Muscle of back (tissue), 11 donors: ENCODE data around the gene ADGRL3. TPM values are rescaled to one million over a fixed set of nuclear protein-coding genes. Genes with fewer than 3 reads are reported as not detected.
A peak's percentile ranks its signal among the peaks of the same experiment; 100 is the strongest.
"Not testable (repeated sequence)": the region's sequence is repeated elsewhere in the genome, so short reads cannot be mapped to it uniquely, and the experiment has no call there.

Experiments
- DNase-seq, 3 donors: peaks; one replicate each; pipeline versions ENCODE4 v3.0.0 to v3.0.0-alpha.2; 2013
- polyA plus RNA-seq, 10 donors: library from polyadenylated mRNA; unstranded; fragments of 120-200 nt; gene quantifications; one replicate each; pipeline ENCODE4 v1.2.1, GENCODE V29; 2013; ENCODE audit not compliant: insufficient read length in 10 of 10

The ADGRL3 gene
- polyA plus RNA-seq, 10 donors = 20.7 to 27.5 (median 23.7) TPM

DNA sequence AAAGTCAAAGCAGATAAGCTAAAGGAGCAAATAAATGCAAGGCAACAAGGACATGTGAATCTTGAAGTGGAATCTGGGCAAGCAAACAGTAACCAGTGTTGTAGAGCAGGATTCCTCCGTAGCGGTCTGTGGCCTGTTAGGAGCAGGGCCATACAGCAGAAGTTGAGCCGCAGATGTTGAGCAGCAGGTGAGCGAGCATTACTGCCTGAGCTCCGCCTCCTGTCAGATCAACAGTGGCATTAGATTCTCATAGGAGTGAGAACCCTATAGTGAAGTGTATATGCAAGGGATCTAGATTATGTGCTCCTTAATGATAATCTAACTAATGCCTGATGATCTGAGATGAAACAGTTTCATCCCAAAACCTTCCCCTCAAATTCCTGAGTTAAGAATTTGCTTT lies 550.7 kb downstream of the ADGRL3 start:
- DNase-seq = no peak

DNA sequence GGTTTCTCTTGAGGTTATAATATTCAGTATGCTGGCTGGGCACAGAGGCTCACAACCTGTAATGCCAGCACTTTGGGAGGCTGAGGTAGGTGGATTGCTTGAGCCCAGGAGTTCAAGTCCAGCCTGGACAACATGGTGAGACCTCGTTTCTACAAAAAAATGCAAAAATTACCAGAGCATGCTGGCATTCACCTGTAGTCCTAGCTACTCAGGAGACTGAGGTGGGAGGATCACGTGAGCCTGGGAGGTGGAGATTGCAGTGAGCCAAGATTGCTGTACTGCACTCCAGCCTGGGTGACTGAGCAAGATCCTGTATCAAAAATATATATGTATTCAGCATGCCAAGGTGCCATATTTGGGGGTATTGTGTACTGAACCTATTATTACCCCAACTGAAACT lies 552.5 kb downstream of the ADGRL3 start:
- no peak for DNase-seq

DNA sequence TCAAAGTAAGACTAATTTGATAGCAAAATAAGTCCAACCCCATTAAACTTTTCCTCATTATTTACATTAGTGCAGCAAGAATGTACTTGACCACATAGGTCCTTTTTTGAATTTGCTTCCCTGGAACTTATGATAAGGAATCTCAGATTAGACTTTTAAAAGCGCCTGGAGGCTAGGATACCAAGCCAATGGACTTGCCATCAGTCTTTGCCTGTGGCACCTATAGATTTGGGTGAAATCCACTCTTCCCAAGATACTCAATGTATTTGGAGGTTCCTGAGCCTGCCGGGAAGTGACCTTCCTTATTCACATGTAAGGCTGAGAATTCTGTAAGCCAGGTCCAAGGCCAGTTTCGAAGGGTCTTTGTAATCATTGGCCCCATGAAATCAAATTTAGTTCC lies 553.6 kb downstream of the ADGRL3 start:
- DNase-seq = no peak

DNA sequence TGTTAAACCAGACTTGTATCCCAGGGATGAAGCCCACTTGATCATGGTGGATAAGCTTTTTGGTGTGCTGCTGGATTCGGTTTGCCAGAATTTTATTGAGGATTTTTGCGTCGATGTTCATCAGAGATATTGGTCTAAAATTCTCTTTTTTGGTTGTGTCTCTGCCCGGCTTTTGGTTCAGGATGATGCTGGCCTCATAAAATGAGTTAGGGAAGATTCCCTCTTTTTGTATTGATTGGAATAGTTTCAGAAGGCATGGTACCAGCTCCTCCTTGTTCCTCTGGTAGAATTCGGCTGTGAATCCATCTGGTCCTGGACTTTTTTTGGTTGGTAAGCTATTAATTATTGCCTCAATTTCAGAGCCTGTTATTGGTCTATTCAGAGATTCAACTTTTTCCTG lies 556.8 kb downstream of the ADGRL3 start:
- DNase-seq = not testable (repeated sequence)

DNA sequence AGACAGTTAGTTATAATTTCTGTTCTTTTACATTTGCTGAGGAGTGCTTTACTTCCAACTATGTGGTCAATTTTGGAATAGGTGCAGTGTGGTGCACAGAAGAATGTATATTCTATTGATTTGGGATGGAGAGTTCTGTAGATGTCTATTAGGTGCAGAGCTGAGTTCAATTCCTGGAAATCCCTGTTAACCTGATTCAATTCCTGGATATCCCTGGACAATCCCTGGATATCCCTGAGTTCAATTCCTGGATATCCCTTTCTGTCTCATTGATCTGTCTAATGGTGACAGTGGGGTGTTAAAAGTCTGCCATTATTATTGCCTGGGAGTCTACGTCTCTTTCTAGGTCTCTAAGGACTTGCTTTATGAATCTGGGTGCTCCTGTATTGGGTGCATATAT lies 557.9 kb downstream of the ADGRL3 start:
- DNase-seq = not testable (repeated sequence)

DNA sequence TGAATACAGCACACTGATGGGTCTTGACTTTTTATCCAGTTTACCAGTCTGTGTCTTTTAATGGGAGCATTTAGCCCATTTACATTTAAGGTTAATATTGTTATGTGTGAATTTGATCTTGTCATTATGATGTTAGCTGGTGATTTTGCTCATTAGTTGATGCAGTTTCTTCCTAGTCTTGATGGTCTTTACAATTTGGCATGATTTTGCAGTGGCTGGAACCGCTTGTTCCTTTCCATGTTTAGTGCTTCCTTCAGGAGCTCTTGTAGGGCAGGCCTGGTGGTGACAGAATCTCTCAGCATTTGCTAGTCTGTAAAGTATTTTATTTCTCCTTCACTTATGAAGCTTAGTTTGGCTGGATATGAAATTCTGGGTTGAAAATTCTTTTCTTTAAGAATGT lies 558.5 kb downstream of the ADGRL3 start:
- DNase-seq = not testable (repeated sequence)

DNA sequence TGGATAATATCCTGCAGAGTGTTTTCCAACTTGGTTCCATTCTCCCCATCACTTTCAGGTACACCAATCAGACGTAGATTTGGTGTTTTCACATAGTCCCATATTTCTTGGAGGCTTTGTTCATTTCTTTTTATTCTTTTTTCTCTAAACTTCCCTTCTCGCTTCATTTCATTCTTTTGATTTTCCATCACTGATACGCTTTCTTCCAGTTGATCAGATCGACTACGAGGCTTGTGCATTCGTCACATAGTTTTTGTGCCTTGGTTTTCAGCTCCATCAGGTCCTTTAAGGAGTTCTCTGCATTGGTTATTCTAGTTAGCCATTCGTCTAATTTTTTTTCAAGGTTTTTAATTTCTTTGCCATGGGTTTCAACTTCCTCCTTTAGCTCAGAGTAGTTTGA lies 559.1 kb downstream of the ADGRL3 start:
- DNase-seq = not testable (repeated sequence)

DNA sequence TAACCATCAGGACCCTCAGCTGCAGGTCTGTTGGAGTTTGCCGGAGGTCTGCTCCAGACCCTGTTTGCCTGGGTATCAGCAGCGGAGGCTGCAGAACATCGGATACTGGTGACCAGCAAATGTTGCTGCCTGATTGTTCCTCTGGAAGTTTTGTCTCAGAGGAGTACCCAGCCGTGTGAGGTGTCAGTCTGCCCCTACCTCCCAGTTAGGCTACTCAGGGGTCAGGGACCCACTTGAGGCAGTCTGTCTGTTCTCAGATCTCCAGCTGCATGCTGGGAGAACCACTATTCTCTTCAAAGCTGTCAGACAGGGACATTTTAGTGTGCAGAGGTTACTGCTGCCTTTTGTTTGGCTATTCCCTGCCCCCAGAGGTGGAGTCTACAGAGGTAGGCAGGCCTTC lies 559.8 kb downstream of the ADGRL3 start:
- not testable (repeated sequence) for DNase-seq

DNA sequence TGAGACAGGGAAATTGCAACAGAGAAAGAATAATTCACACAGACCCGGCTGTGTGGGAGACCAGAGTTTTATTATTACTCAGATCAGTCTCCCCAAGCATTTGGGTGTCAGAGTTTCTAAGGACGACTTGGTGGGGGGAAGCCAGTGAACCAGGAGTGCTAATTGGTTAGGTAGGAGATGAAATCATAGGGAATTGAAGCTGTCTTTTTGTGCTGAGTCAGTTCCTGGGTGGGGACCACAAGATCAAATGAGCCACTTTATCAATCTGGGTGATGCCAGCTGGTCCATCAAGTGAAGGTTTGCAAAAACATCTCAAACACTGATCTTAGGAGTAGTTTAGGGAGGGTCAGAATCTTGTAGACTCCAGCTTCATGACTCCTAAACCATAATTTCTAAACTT lies 560.7 kb downstream of the ADGRL3 start:
- DNase-seq = no peak

DNA sequence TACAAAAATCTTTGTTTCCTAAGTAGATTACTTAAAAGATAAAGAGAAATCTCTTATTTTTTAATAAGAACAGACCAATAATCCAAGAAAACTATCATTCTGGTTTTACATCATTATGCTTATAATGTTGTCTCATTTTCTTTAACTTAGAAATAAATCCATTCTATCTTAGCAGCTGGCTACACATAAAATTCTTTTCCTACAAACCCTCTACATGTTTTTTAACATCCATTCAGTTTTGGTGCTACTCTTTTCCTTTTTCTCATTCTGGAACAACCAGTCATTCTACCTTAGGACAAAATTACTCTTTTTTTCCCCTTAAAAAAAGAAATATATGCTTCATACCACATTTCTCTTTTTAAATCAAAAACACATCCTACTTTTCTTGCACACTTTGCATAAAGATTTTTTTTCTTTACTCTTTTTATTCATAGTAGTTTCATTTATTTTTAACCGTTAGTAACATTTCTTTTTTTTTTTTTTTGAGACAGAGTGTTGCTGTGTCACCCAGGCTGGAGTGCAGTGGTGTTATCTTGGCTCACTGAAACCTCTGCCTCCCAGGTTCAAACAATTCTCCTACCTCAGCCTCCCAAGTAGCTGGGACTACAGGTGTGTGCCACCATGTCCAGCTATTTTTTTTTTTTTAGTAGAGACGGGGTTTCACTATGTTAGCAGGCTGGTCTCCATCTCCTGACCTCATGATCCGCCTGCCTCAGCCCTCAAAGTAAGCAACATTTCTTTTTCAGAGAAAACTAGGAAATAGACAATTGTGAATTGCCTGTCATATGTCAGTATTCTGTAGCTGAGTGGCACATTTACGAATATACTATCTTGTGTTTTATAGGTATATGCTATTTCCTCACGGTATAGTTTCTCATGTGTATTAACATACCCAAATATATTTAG lies 562.8 kb downstream of the ADGRL3 start:
- no peak for DNase-seq

DNA sequence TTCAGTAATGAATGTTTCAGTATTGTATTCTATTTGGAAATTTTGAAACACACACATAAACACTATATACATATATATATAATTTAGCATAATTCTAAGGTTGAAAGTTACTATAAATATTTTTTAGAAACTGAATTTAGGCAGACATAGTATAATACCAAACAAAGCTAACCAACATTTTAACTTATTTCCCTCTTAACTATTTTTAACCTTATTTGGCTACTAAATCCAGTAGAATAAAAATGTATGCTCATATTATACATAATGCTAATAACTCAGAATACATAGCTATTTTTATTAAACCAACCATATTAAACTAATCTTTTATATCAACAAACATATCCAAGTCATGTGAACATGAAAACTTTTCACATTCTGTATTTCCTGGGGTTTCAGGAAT lies 563.6 kb downstream of the ADGRL3 start:
- DNase-seq = no peak

DNA sequence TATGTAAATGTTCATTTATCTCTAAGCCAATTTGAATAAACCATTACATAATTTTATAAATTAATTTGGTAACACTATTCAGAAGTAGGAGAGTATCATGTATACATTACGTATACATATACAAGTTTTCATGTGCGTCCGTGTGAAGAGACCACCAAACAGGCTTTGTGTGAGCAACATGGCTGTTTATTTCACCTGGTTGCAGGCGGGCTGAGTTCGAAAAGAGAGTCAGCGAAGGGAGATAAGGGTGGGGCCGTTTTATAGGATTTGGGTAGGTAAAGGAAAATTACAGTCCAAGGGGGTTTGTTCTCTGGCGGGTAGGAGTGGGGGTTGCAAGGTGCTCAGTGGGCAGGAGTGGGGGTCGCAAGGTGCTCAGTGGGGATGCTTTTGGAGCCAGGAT lies 564.0 kb downstream of the ADGRL3 start:
- not testable (repeated sequence) for DNase-seq

DNA sequence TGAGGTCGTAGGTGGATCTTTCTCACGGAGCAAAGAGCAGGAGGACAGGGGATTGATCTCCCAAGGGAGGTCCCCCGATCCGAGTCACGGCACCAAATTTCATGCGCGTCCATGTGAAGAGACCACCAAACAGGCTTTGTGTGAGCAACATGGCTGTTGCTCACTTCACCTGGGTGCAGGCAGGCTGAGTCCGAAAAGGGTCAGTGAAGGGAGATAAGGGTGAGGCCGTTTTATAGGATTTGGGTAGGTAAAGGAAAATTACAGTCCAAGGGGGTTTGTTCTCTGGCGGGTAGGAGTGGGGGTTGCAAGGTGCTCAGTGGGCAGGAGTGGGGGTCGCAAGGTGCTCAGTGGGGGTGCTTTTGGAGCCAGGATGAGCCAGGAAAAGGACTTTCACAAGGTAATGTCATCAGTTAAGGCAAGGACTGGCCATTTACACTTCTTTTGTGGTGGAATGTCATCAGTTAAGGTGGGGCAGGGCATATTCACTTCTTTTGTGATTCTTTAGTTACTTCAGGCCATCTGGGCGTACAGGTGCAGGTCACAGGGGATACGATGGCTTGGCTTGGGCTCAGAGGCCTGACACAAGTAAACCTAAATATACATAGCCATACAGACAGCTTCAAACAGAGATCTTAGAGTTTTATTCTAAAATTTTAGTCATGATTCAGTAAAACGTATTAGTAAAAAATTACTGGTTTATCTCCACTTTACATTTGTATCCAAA lies 569.5 kb downstream of the ADGRL3 start:
- DNase-seq = not testable (repeated sequence)

DNA sequence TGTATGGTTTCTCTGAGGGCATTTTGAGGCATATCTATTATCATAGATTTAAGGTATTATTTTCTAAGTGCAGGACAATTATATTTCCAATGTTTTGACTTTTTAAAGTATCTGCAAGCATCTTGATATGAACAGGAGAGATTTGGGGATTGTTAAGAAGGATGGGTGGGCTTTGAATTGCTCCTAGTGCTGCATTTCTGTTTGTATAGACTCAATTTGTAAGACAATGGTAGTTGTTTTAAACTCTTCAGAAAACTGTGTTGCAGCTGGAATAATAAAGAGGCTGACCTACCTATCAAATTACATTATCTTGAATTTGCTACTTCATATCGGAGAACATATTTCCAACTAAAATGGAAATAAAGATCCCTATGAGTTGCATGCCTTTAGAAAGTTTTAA lies 570.3 kb downstream of the ADGRL3 start:
- no peak for DNase-seq

DNA sequence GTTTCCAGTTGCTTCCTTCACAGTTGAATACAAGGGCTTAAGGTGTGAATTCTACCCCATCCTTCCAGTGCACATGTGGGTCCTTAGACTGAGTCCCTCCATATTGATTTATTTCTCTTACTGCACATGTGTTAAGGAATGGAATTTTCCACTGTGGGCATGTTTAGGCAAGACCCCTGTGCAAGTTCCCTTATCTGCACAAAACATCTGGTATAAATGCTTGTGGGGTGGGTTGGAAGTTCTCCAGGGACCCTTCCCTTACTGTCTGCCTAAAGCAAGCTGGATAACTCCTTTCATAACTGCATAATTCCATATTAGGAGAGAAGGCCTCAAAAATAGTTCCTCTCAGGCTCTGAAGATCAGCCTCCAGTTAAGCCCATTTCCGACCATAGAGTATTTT lies 570.9 kb downstream of the ADGRL3 start:
- DNase-seq = no peak

DNA sequence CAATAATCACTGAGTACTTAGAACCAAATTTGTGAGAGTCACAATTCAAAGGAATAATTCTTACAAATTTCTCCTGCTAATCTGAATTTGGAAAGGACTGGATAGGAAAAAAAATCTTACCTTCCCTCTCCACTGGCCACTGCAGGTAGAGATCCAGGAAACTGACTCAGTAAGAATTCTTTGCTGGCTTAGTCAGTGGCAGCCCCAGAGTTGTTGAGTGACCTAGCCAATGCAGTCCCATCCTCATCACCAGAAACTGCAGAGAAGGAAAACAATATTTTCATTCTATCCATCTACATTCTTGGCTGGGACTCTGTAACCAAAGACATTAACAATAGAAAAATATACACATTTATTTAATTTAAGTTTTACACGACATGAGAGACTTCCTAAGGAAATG lies 572.0 kb downstream of the ADGRL3 start:
- no peak for DNase-seq

DNA sequence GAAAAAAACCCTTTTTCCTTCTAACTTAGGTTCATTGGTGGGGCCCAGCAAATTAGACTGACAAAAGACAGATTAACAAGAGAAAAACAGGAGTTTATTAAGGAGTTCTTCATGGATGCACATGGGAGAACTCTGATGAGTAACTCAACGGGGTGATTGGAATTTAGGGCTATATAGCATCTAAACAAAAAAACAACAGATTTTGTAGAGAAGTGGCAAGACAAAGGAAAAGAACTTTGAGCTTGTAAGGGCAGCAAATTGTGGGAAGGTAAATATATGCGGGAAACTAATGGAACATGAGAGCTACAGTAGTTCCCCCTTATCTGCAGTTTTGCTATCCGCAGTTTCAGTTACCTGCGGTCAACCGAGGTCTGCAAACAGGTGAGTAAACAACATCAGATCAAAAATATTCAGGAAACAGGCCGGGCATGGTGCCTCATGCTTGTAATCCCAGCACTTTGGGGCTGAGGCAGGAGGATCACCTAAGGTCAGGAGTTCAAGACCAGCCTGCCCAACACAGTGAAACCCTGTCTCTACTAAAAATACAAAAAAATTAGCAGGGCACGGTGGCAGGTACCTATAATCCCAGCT lies 573.6 kb downstream of the ADGRL3 start:
- DNase-seq = no peak

DNA sequence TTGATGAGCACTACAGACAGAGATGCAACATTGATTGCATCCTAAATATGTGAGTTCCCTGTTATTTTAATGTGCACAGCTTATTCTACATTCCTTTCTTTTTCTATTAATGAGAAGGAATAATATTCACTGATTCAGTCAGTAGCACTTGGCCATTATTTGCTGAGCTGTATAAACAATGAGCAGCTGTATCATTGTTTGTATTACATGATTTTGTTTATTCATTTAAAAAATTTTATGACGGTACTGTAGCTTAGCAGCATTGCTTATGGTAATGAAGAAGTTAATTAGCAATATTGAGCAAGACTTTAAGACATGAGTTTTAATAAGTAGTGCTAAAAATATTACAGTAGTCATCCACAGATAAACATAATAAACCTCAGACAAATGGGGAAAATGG lies 582.0 kb downstream of the ADGRL3 start:
- no peak for DNase-seq

DNA sequence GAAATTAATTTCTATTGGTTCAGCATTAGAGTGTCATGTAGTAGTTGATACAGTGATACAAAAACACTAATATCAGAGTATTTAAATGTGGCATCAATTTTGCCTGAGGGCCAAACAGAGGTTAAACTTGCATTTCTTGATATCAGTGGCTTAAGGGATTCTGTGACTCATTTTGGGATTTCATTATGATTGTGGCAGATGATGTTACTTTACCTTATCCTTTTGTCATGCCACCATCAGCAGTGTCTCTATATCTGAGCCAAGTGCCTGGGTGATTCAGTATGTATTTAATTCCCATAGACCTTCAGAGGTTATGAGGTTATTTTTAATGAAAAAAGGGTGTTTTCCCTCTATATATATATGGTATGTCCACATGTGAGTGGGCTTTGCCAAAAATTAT lies 582.9 kb downstream of the ADGRL3 start:
- DNase-seq = no peak

DNA sequence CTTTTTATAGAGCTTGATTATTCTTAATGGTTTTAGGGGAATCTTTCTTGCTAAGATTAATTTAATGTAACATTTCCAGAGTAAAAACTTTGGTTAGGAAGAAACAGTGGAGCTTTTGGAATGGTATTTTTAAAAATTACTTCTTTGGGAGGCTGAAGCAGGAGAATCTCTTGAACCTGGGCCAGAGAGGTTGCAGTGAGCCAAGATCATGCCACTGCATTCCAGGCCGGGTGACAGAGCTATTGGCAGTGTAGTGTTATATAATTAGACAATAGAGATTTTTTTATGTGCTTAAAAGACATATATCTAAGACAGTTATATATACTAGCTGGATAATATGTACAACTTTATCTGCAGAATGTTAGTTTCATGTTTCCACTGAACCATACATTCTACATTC lies 585.6 kb downstream of the ADGRL3 start:
- no peak for DNase-seq

DNA sequence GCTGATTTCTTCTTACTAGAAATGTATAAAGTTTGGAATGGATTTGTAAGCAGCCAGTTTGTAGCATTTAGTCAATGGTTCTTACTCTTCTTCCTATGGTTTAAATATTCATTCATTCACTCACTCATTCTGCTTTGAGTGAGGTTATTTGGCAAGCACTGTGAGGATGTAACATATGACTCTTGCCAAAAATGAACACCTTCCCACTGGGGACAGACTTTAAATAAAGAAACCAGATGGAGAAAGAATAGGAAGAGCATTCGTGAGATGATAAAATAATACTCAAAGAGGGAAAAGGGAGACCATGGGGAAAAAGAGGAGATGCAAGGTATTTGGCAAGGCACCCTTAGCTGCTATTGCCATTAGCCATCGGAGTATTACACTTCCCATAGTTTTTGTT lies 586.1 kb downstream of the ADGRL3 start:
- peak; percentile 2 to 69 (median 42) for DNase-seq

DNA sequence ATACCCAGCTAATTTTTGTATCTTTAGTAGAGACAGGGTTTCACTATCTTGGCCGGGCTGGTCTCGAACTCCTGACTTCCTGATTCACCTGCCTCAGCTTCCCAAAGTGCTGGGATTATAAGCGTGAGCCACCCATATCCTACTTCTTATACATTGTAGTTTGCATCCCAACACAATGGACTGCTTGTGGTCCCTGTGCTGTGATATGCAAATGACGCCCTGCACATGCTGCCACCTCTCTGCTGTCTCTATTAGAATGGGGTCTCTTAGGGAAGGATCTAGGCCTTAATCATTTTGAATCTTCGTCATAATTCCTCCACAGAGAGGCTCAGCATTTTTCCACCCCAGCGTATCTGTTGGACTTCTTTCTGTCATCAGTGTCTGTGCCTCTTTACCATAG lies 595.9 kb downstream of the ADGRL3 start:
- no peak for DNase-seq

DNA sequence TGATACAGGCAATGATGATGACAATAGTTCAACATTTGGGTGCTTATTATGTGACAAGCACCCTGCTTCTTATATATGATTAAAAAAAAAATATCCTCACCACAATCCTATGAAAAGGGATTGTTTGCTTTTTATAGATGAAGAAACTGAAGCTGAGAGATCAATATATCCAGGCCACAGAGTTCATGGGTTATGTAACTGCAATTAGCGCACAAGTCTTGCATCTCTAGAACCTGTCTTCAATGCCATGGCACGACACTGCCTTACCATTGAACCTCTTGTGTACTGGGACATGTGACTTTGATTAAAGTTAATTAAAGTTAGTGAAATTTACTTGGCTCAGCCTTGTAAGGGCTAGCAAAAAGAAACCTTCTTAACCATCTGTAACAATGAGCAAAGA lies 599.7 kb downstream of the ADGRL3 start:
- no peak for DNase-seq
